Esophagus squamous epithelium (tissue), 4 donors: ENCODE measurements around the gene AMFR.

ENCODE experiments used
- POLR2A ChIP-seq, 4 donors: fragments of 450-650 bp; IDR thresholded peaks; one replicate each; pipeline ENCODE4 v1.6.1; 2017; ENCODE audit warnings: antibody characterized with exemption in 4 of 4, mild to moderate bottlenecking in 4 of 4, moderate library complexity in 3 of 4
- TF ChIP-seq, protein P1 (sequence below), 6 experiments: fragments of 450-650 bp in 4 of 6; fragments of 200-600 bp in 2 of 6; sonication (generic) in 2 of 6; IDR thresholded peaks; one replicate each; pipeline ENCODE4 v1.5.1; 2016 to 2019; ENCODE audit warnings: antibody characterized with exemption in 6 of 6, mild to moderate bottlenecking in 4 of 6, moderate library complexity in 4 of 6

DNA sequence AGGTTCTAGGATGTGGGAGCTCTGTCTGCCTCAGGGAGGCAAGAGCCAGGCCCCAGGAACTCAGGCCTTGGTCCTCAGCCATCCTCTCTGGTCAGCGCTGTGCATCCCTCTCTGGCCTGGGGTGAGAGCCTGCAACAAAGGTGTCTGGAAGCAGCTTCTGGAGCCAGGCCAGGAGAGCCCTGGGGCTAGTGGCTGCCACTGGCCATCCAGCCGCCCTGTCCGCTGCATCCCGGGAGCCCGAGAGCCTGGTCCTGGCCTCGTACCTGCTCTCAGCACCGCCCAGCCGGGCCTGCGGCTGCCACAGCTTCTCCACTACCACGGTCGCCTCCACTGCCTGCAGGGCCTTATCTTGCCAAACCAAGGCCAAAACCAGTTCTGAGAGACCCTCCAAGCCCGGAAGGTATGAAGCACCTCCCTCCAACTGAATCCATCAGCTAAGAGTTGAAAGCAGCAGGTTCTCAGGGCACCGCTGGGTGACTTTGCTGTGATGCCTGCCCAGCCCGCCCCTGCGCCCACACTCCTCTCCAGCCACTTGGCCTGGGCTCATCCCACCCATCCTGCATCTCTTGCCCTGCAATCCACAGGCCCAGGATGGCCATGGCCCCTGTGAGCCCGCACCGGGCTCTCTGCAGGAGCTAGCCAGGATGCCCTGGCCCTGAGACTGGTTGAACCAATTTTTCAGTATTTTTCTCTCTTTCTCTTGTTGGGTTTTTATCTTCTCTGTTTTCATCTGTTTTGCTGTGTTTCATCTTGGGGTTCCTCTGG lies 85.7 kb downstream of the AMFR start:
- no peak for TF ChIP-seq POLR2A (IDR thresholded peaks at IDR 0.05)
- TF ChIP-seq, protein P1, sequence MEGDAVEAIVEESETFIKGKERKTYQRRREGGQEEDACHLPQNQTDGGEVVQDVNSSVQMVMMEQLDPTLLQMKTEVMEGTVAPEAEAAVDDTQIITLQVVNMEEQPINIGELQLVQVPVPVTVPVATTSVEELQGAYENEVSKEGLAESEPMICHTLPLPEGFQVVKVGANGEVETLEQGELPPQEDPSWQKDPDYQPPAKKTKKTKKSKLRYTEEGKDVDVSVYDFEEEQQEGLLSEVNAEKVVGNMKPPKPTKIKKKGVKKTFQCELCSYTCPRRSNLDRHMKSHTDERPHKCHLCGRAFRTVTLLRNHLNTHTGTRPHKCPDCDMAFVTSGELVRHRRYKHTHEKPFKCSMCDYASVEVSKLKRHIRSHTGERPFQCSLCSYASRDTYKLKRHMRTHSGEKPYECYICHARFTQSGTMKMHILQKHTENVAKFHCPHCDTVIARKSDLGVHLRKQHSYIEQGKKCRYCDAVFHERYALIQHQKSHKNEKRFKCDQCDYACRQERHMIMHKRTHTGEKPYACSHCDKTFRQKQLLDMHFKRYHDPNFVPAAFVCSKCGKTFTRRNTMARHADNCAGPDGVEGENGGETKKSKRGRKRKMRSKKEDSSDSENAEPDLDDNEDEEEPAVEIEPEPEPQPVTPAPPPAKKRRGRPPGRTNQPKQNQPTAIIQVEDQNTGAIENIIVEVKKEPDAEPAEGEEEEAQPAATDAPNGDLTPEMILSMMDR (IDR thresholded peaks at IDR 0.05): no peak
